MG63 (cell line): ENCODE data around the gene NDE1. TPM values are rescaled to one million over a fixed set of nuclear protein-coding genes. Genes with fewer than 3 reads are reported as not detected.
A peak's percentile ranks its signal among the peaks of the same experiment; 100 is the strongest.
"Not testable (repeated sequence)": the region's sequence is repeated elsewhere in the genome, so short reads cannot be mapped to it uniquely, and the experiment has no call there.

Experiments used
- DNase-seq: peaks from one replicate; pipeline ENCODE4 v3.0.0-alpha.2; 2020
- H3K27me3 ChIP-seq: fragments of 250-450 bp; sonication (Bioruptor Pico); 2 replicates; pipeline ENCODE4 v1.5.1; 2020; ENCODE audit warnings: mild to moderate bottlenecking, moderate library complexity
- H3K36me3 ChIP-seq: fragments of 250-450 bp; sonication (Bioruptor Pico); 2 replicates; pipeline ENCODE4 v1.5.1; 2020; ENCODE audit warnings: mild to moderate bottlenecking, moderate library complexity
- H3K4me3 ChIP-seq: fragments of 250-450 bp; sonication (Bioruptor Pico); 2 replicates; pipeline ENCODE4 v1.5.1; 2020; ENCODE audit warnings: mild to moderate bottlenecking, moderate library complexity
- H3K9me3 ChIP-seq: fragments of 250-450 bp; sonication (Bioruptor Pico); 2 replicates; pipeline ENCODE4 v1.5.1; 2020; ENCODE audit warnings: mild to moderate bottlenecking, moderate library complexity
- total RNA-seq: library from RNA; depleted of rRNA; stranded (reverse); fragments of >200 nt; shearing (Covaris generic); gene quantifications from 2 replicates; pipeline ENCODE4 v1.2.3, GENCODE V29; 2014; ENCODE audit warnings: low replicate concordance

The NDE1 gene
- total RNA-seq, 1 experiment from 2014 or later, result 34.4 TPM

GRCh38 chr16:15703029-15703736, 53.1 kb downstream of the NDE1 start:
- DNase-seq, result no peak
- H3K27me3 ChIP-seq, result no peaks in the 10 kb centered on the region
- peaks cover 59% of the 10 kb centered on the region for H3K36me3 ChIP-seq
- H3K9me3 ChIP-seq, result no peaks in the 10 kb centered on the region
- H3K4me3 ChIP-seq, result no peak overlapping the region

GRCh38 chr16:15704545-15704987, 54.5 kb downstream of the NDE1 start:
- H3K36me3 ChIP-seq, result peaks cover 54% of the 10 kb centered on the region

GRCh38 chr16:15705064-15705565, 55.1 kb downstream of the NDE1 start:
- no peak for DNase-seq
- H3K9me3 ChIP-seq, result no peaks in the 10 kb centered on the region
- H3K4me3 ChIP-seq, result no peak overlapping the region
- no peaks in the 10 kb centered on the region for H3K27me3 ChIP-seq
- H3K36me3 ChIP-seq, result peaks cover 51% of the 10 kb centered on the region

More at GRCh38 chr16:15704545-15704987, 54.5 kb downstream of the NDE1 start:
- Histone ChIP-seq H3K27me3 (no peaks in the 10 kb centered on the region), H3K9me3 (no peaks in the 10 kb centered on the region), H3K4me3 (no peak overlapping the region)
- peak; percentile 57 for DNase-seq

GRCh38 chr16:15707332-15707731, 57.3 kb downstream of the NDE1 start:
- H3K27me3 ChIP-seq, result no peaks in the 10 kb centered on the region
- H3K36me3 ChIP-seq, result peaks cover 35% of the 10 kb centered on the region
- H3K9me3 ChIP-seq, result no peaks in the 10 kb centered on the region
- no peak for DNase-seq
- no peak overlapping the region for H3K4me3 ChIP-seq

GRCh38 chr16:15708096-15708495, 58.1 kb downstream of the NDE1 start:
- Histone ChIP-seq H3K36me3 (peaks cover 32% of the 10 kb centered on the region), H3K9me3 (no peaks in the 10 kb centered on the region), H3K27me3 (no peaks in the 10 kb centered on the region), H3K4me3 (no peak overlapping the region)
- no peak for DNase-seq

GRCh38 chr16:15708997-15709396, 59.0 kb downstream of the NDE1 start:
- peaks cover 30% of the 10 kb centered on the region for H3K36me3 ChIP-seq
- no peaks in the 10 kb centered on the region for H3K27me3 ChIP-seq
- no peaks in the 10 kb centered on the region for H3K9me3 ChIP-seq
- no peak overlapping the region for H3K4me3 ChIP-seq
- no peak for DNase-seq

GRCh38 chr16:15714393-15715172, 64.5 kb downstream of the NDE1 start:
- no peak for DNase-seq
- H3K27me3 ChIP-seq, result no peaks in the 10 kb centered on the region
- no peaks in the 10 kb centered on the region for H3K9me3 ChIP-seq
- peaks cover 3% of the 10 kb centered on the region for H3K36me3 ChIP-seq
- no peak overlapping the region for H3K4me3 ChIP-seq

GRCh38 chr16:15715221-15715620, 65.2 kb downstream of the NDE1 start:
- Histone ChIP-seq H3K27me3 (no peaks in the 10 kb centered on the region), H3K36me3 (no peaks in the 10 kb centered on the region; the same call in 1 of the 2 replicates), H3K4me3 (no peak overlapping the region), H3K9me3 (no peaks in the 10 kb centered on the region)
- no peak for DNase-seq

GRCh38 chr16:15716694-15717447, 66.8 kb downstream of the NDE1 start:
- Histone ChIP-seq H3K27me3 (no peaks in the 10 kb centered on the region), H3K36me3 (peaks cover 1% of the 10 kb centered on the region; the same call in 1 of the 2 replicates), H3K9me3 (no peaks in the 10 kb centered on the region), H3K4me3 (no peak overlapping the region)
- no peak for DNase-seq

GRCh38 chr16:15721018-15721417, 71.0 kb downstream of the NDE1 start:
- Histone ChIP-seq H3K4me3 (no peak overlapping the region), H3K36me3 (peaks cover 11% of the 10 kb centered on the region; the same call in 1 of the 2 replicates), H3K9me3 (no peaks in the 10 kb centered on the region), H3K27me3 (no peaks in the 10 kb centered on the region)
- no peak for DNase-seq

GRCh38 chr16:15723808-15724207, 73.8 kb downstream of the NDE1 start:
- Histone ChIP-seq H3K9me3 (no peaks in the 10 kb centered on the region), H3K4me3 (no peak overlapping the region), H3K27me3 (no peaks in the 10 kb centered on the region), H3K36me3 (peaks cover 11% of the 10 kb centered on the region; the same call in 1 of the 2 replicates)
- DNase-seq, result no peak

GRCh38 chr16:15725641-15726240, 75.7 kb downstream of the NDE1 start:
- Histone ChIP-seq H3K4me3 (no peak overlapping the region), H3K36me3 (peaks cover 11% of the 10 kb centered on the region; the same call in 1 of the 2 replicates), H3K9me3 (no peaks in the 10 kb centered on the region), H3K27me3 (no peaks in the 10 kb centered on the region)
- no peak for DNase-seq

GRCh38 chr16:15726715-15727114, 76.7 kb downstream of the NDE1 start:
- Histone ChIP-seq H3K4me3 (no peak overlapping the region), H3K9me3 (no peaks in the 10 kb centered on the region), H3K27me3 (no peaks in the 10 kb centered on the region), H3K36me3 (peaks cover 11% of the 10 kb centered on the region; the same call in 1 of the 2 replicates)
- DNase-seq, result no peak

- not testable (repeated sequence) for H3K4me3 ChIP-seq, H3K9me3 ChIP-seq, H3K36me3 ChIP-seq, H3K27me3 ChIP-seq, DNase-seq
These were observed 77.7 kb downstream of the NDE1 start for GRCh38 chr16:15727697-15728096.

GRCh38 chr16:15729152-15729551, 79.1 kb downstream of the NDE1 start:
- no peak for DNase-seq
- H3K9me3 ChIP-seq, result no peaks in the 10 kb centered on the region
- H3K4me3 ChIP-seq, result no peak overlapping the region
- peaks cover 9% of the 10 kb centered on the region; the same call in 1 of the 2 replicates for H3K36me3 ChIP-seq
- H3K27me3 ChIP-seq, result no peaks in the 10 kb centered on the region

GRCh38 chr16:15732416-15732815, 82.4 kb downstream of the NDE1 start:
- H3K27me3 ChIP-seq, result no peaks in the 10 kb centered on the region
- H3K36me3 ChIP-seq, result no peaks in the 10 kb centered on the region; the same call in 1 of the 2 replicates
- no peak for DNase-seq
- H3K9me3 ChIP-seq, result no peaks in the 10 kb centered on the region
- H3K4me3 ChIP-seq, result no peak overlapping the region
